ENCODE measurements around the gene EIF4E. TPM values are rescaled to one million over a fixed set of nuclear protein-coding genes. Genes with fewer than 3 reads are reported as not detected.

EIF4E gene
- total and polyA plus RNA-seq, 2 of the 4 experiments (the other 2 are of a cell fraction): 80.4 to 113 TPM

GRCh38 chr4:98955229-98955628, 26.3 kb upstream of the EIF4E start:
- in situ Hi-C loops (cut with MboI; ENCODE audit: low sequenced_read_pairs): no loop called here
- no peaks in the 10 kb centered on the region for H3K27me3 ChIP-seq (ENCODE audit: control insufficient read depth, insufficient read depth, low read length)

More at GRCh38 chr4:98955229-98955628, 26.3 kb upstream of the EIF4E start:
- no peaks in the 10 kb centered on the region for H3K36me3 ChIP-seq (ENCODE audit: control insufficient read depth, insufficient read depth, low read length)
- ChIA-PET POLR2A (ENCODE audit: unreplicated experiment) (no interaction called here), CTCF (no interaction called here)
- H3K56ac ChIP-seq (ENCODE audit: extremely low read depth, insufficient read depth, low read length): no peak overlapping the region
- H2BK120ac ChIP-seq (ENCODE audit: low read depth, low read length): no peak overlapping the region
- no peak overlapping the region for H3K18ac ChIP-seq (ENCODE audit: low read depth, low read length)
- H3K23ac ChIP-seq (ENCODE audit: low read depth, low read length): no peak overlapping the region
- H3K9me3 ChIP-seq (ENCODE audit: control insufficient read depth, insufficient read depth, low read length): no peaks in the 10 kb centered on the region
- no peaks in the 10 kb centered on the region for H3K9me1 ChIP-seq (ENCODE audit: insufficient read depth, low read length)
- WGBS, 2 experiments (ENCODE audit: extremely low coverage in 2 of 2, insufficient read length in 1 of 2): no CpG with 5 or more reads among the region's 6 CpGs
- no peak overlapping the region for H3K14ac ChIP-seq (replicated peaks; ENCODE audit: low read depth, low read length)
- no peak for ATAC-seq (ENCODE audit: low read depth)
- H4K5ac ChIP-seq (ENCODE audit: low read depth, low read length): no peak overlapping the region
- no peak overlapping the region for H4K8ac ChIP-seq (ENCODE audit: low read depth in 2 of 2, low read length in 2 of 2)
- no peak overlapping the region for H2AK5ac ChIP-seq (ENCODE audit: low read depth, low read length)
- no peak overlapping the region for H2BK15ac ChIP-seq (ENCODE audit: low read depth, low read length)
- no peak overlapping the region for H3K4me3 ChIP-seq (ENCODE audit: insufficient read depth, low read depth, low read length)
- TF ChIP-seq MXI1 (IDR thresholded peaks at IDR 0.05; ENCODE audit: borderline replicate concordance, low read depth, low read length) (no peak), BHLHE40 (IDR thresholded peaks at IDR 0.05; ENCODE audit: low read depth, low read length) (no peak), MAFK (IDR thresholded peaks at IDR 0.05; ENCODE audit: low read depth, low read length) (no peak), NFE2L2 (IDR thresholded peaks at IDR 0.05; ENCODE audit: low read depth, low read length) (no peak), MAZ (IDR thresholded peaks at IDR 0.05; ENCODE audit: borderline replicate concordance, low read depth, low read length) (no peak), USF2 (IDR thresholded peaks at IDR 0.05; ENCODE audit: low read depth, low read length) (no peak), FOS (IDR thresholded peaks at IDR 0.05; ENCODE audit: low read depth, low read length) (no peak), RFX5 (IDR thresholded peaks at IDR 0.05; ENCODE audit: low read depth, low read length) (no peak), ELK1 (IDR thresholded peaks at IDR 0.05; ENCODE audit: borderline replicate concordance, low read depth, low read length) (no peak), CTCF (conservative IDR thresholded peaks at IDR 0.05; ENCODE audit: low read depth, low read length) (no peak), CEBPB (IDR thresholded peaks at IDR 0.05; ENCODE audit: low read depth, low read length) (no peak), CHD1 (IDR thresholded peaks at IDR 0.05; ENCODE audit: low read depth, low read length) (no peak), RAD21 (IDR thresholded peaks at IDR 0.05; ENCODE audit: low read length) (no peak), SMC3 (IDR thresholded peaks at IDR 0.05; ENCODE audit: low read depth, low read length) (no peak), RCOR1 (IDR thresholded peaks at IDR 0.05; ENCODE audit: insufficient replicate concordance, low read length) (no peak), POLR2A (IDR thresholded peaks at IDR 0.05; ENCODE audit: low read depth, low read length) (no peak)
- no peaks in the 10 kb centered on the region for H3K4me1 ChIP-seq (ENCODE audit: control insufficient read depth, insufficient read depth, low read length)
- no peaks in the 10 kb centered on the region for H4K20me1 ChIP-seq (ENCODE audit: insufficient read depth, low read length)
- dilution Hi-C loops (cut with HindIII; ENCODE audit: low sequenced_read_pairs, unreplicated experiment): no loop called here
- no peak overlapping the region for H2BK20ac ChIP-seq (ENCODE audit: low read depth, low read length)
- BruUV-seq (replicated peaks): no TSS peak
- H3K4me2 ChIP-seq (ENCODE audit: low read depth, low read length): no peak overlapping the region
- H3K4ac ChIP-seq (ENCODE audit: low read depth, low read length): no peak overlapping the region
- no peak overlapping the region for H4K91ac ChIP-seq (ENCODE audit: insufficient read depth, low read depth, low read length)
- DNase-seq: no peak
- H2BK5ac ChIP-seq (ENCODE audit: low read depth, low read length, poor library complexity, severe bottlenecking): no peak overlapping the region
- H3K9ac ChIP-seq (ENCODE audit: low read depth, low read length): no peak overlapping the region
- H3K79me1 ChIP-seq (ENCODE audit: low read depth in 1 of 2, low read length in 2 of 2): no peaks in the 10 kb centered on the region
- intact Hi-C loops (cut with micrococcal nuclease): no loop called here
- no peak overlapping the region for H2AFZ ChIP-seq (replicated peaks; ENCODE audit: low read length, poor library complexity)
- H3K27ac ChIP-seq (ENCODE audit: insufficient read depth, low read length): no peak overlapping the region
- no peak overlapping the region for H2AK9ac ChIP-seq (replicated peaks; ENCODE audit: low read depth, low read length, poor library complexity)

Measured in IMR-90 (cell line).